ENCODE measurements around the gene HMGB3.
"Not testable (repeated sequence)": the region's sequence is repeated elsewhere in the genome, so short reads cannot be mapped to it uniquely, and the experiment has no call there.

HMGB3 gene

GRCh38 chrX:150980186-150980585 lies 2.9 kb upstream of the HMGB3 start:
- no peak for DNase-seq

- no peak for DNase-seq
These were observed 2.4 kb upstream of the HMGB3 start for GRCh38 chrX:150980711-150981110.

- DNase-seq = no peak
These were observed 824 bp upstream of the HMGB3 start for GRCh38 chrX:150982235-150982787.

- DNase-seq = no peak
These were observed 510 bp downstream of the HMGB3 start for GRCh38 chrX:150983521-150984168.

GRCh38 chrX:150984169-150984824 lies 1.2 kb downstream of the HMGB3 start:
- DNase-seq = no peak

GRCh38 chrX:150987687-150988086 lies 4.6 kb downstream of the HMGB3 start:
- not testable (repeated sequence) for DNase-seq

- no peak for DNase-seq
These were observed 6.3 kb downstream of the HMGB3 start for GRCh38 chrX:150989420-150989819.

- DNase-seq = no peak
These were observed 7.8 kb downstream of the HMGB3 start for GRCh38 chrX:150990910-150991309.

- DNase-seq = no peak
These were observed 17.8 kb downstream of the HMGB3 start for GRCh38 chrX:151000861-151001331.

GRCh38 chrX:151004085-151004484 lies 20.9 kb downstream of the HMGB3 start:
- DNase-seq = no peak

GRCh38 chrX:151006410-151007109 lies 23.4 kb downstream of the HMGB3 start:
- no peak for DNase-seq

- DNase-seq = no peak
These were observed 26.4 kb downstream of the HMGB3 start for GRCh38 chrX:151009582-151009981.

GRCh38 chrX:151013164-151013743 lies 30.1 kb downstream of the HMGB3 start:
- no peak for DNase-seq

- no peak for DNase-seq
These were observed 32.5 kb downstream of the HMGB3 start for GRCh38 chrX:151015684-151016083.

GRCh38 chrX:151019856-151020255 lies 36.7 kb downstream of the HMGB3 start:
- no peak for DNase-seq

GRCh38 chrX:151030845-151031244 lies 47.7 kb downstream of the HMGB3 start:
- DNase-seq = no peak

GRCh38 chrX:151031391-151031975 lies 48.3 kb downstream of the HMGB3 start:
- no peak for DNase-seq

GRCh38 chrX:151039351-151039750 lies 56.2 kb downstream of the HMGB3 start:
- DNase-seq = no peak

Data from CD4-positive, alpha-beta T cell treated with Interleukin-17A for 1 hour (primary cell).